Mesendoderm (in vitro differentiated cells): ENCODE data around the gene RASSF3.
A peak's percentile ranks its signal among the peaks of the same experiment; 100 is the strongest.

Experiments used
- DNase-seq: peaks from one replicate; pipeline ENCODE4 v3.0.0; 2013
- H2AK5ac ChIP-seq: 2 replicates; pipeline ENCODE4 v1.6.1; 2013; ENCODE audit warnings: low read length, inconsistent platforms
- H2BK120ac ChIP-seq: 2 replicates; pipeline ENCODE4 v1.6.1; 2013; ENCODE audit warnings: low read depth, mild to moderate bottlenecking, low read length, moderate library complexity, mixed read lengths
- H2BK15ac ChIP-seq: replicated peaks from 2 replicates; pipeline ENCODE4 v1.6.1; 2013; ENCODE audit warnings: low read depth, mild to moderate bottlenecking, moderate library complexity
- H2BK5ac ChIP-seq: 2 replicates; pipeline ENCODE4 v1.6.1; 2013; ENCODE audit warnings: low read length, inconsistent platforms
- H3K18ac ChIP-seq: 2 replicates; pipeline ENCODE4 v1.6.1; 2013; ENCODE audit warnings: mild to moderate bottlenecking, low read length, mixed read lengths
- H3K23ac ChIP-seq: one replicate; pipeline ENCODE4 v1.6.1; 2013; ENCODE audit warnings: low read length
- H3K27ac ChIP-seq: 2 replicates; pipeline ENCODE4 v1.5.1; 2013; ENCODE audit warnings: low read depth, mild to moderate bottlenecking, inconsistent platforms, low read length, moderate library complexity
- H3K27me3 ChIP-seq: 2 replicates; pipeline ENCODE4 v1.6.1; 2013; ENCODE audit warnings: low read length, control low read depth, mild to moderate bottlenecking, inconsistent platforms; ENCODE audit not compliant: insufficient read depth, poor library complexity
- H3K36me3 ChIP-seq: 2 replicates; pipeline ENCODE4 v1.6.1; 2013; ENCODE audit warnings: low read length, inconsistent platforms; ENCODE audit not compliant: control insufficient read depth, insufficient read depth
- H3K4ac ChIP-seq: one replicate; pipeline ENCODE4 v1.6.1; 2013; ENCODE audit warnings: low read depth, mild to moderate bottlenecking, low read length, moderate library complexity
- H3K4me1 ChIP-seq: 2 replicates; pipeline ENCODE4 v1.6.1; 2013; ENCODE audit warnings: low read depth, low read length, inconsistent platforms; ENCODE audit not compliant: control insufficient read depth
- H3K4me2 ChIP-seq: 2 replicates; pipeline ENCODE4 v1.6.1; 2013; ENCODE audit warnings: low read length
- H3K4me3 ChIP-seq: 2 replicates; pipeline ENCODE4 v1.5.1; 2013; ENCODE audit warnings: mild to moderate bottlenecking, low read length
- H3K56ac ChIP-seq: one replicate; pipeline ENCODE4 v1.6.1; 2013; ENCODE audit warnings: low read length
- H3K79me1 ChIP-seq: 2 replicates; pipeline ENCODE4 v1.6.1; 2013; ENCODE audit warnings: low read length, inconsistent platforms
- H3K79me2 ChIP-seq: 2 replicates; pipeline ENCODE4 v1.6.1; 2013; ENCODE audit warnings: mild to moderate bottlenecking, low read length; ENCODE audit not compliant: control insufficient read depth, insufficient read depth
- H3K9ac ChIP-seq: 2 replicates; pipeline ENCODE4 v1.6.1; 2013; ENCODE audit warnings: low read length, inconsistent platforms
- H4K5ac ChIP-seq: one replicate; pipeline ENCODE4 v1.6.1; 2013; ENCODE audit warnings: low read length
- H4K8ac ChIP-seq: one replicate; pipeline ENCODE4 v1.6.1; 2013; ENCODE audit warnings: low read depth, mild to moderate bottlenecking, control low read depth, low read length, moderate library complexity
- WGBS: extraction: QIAGEN DNeasy Blood & Tissue Kit; methylation state at CpG from one replicate; pipeline ENCODE4 v1.1.7; 2013; ENCODE audit warnings: low lambda C conversion rate, missing lambda C conversion rate; ENCODE audit not compliant: insufficient coverage; ENCODE audit errors: extremely low coverage; 5-methylcytosine and 5-hydroxymethylcytosine counted together

RASSF3 gene

GRCh38 chr12:64568298-64568697 lies 42.0 kb upstream of the RASSF3 start:
- no peak overlapping the region for H3K27ac ChIP-seq
- no peak overlapping the region for H3K23ac ChIP-seq
- H3K36me3 ChIP-seq = no peaks in the 10 kb centered on the region
- H3K4me2 ChIP-seq = no peak overlapping the region
- DNase-seq = peak; percentile 49
- no peak overlapping the region for H2AK5ac ChIP-seq
- no CpG with 5 or more reads among the region's 6 CpGs for WGBS
- no peak overlapping the region for H3K4me3 ChIP-seq
- H3K27me3 ChIP-seq = no peaks in the 10 kb centered on the region
- no peak overlapping the region for H3K9ac ChIP-seq
- H3K4ac ChIP-seq = no peak overlapping the region
- H4K5ac ChIP-seq = no peak overlapping the region
- H3K4me1 ChIP-seq = peaks cover 6% of the 10 kb centered on the region
- H2BK120ac ChIP-seq = no peak overlapping the region
- no peak overlapping the region for H2BK5ac ChIP-seq
- no peak overlapping the region for H2BK15ac ChIP-seq
- no peaks in the 10 kb centered on the region for H3K79me2 ChIP-seq
- no peak overlapping the region for H3K56ac ChIP-seq
- no peak overlapping the region for H3K18ac ChIP-seq
- no peaks in the 10 kb centered on the region for H3K79me1 ChIP-seq
- no peak overlapping the region for H4K8ac ChIP-seq

- no peak for DNase-seq
- no peak overlapping the region for H4K8ac ChIP-seq
- no peak overlapping the region for H2BK15ac ChIP-seq
- H3K18ac ChIP-seq = no peak overlapping the region
- H3K4me2 ChIP-seq = no peak overlapping the region
- H3K9ac ChIP-seq = no peak overlapping the region
- no peaks in the 10 kb centered on the region for H3K36me3 ChIP-seq
- H3K4me1 ChIP-seq = peaks cover 6% of the 10 kb centered on the region
- H2BK120ac ChIP-seq = no peak overlapping the region
- no peaks in the 10 kb centered on the region for H3K79me2 ChIP-seq
- no peak overlapping the region for H3K27ac ChIP-seq
- H4K5ac ChIP-seq = no peak overlapping the region
- H2AK5ac ChIP-seq = no peak overlapping the region
- H3K56ac ChIP-seq = no peak overlapping the region
- no peak overlapping the region for H3K4me3 ChIP-seq
- no peaks in the 10 kb centered on the region for H3K79me1 ChIP-seq
- no CpG with 5 or more reads among the region's 6 CpGs for WGBS
- no peak overlapping the region for H2BK5ac ChIP-seq
- H3K23ac ChIP-seq = no peak overlapping the region
- no peaks in the 10 kb centered on the region for H3K27me3 ChIP-seq
- no peak overlapping the region for H3K4ac ChIP-seq
Measured at GRCh38 chr12:64569923-64570691, 40.2 kb upstream of the RASSF3 start.

GRCh38 chr12:64571411-64571810 lies 38.9 kb upstream of the RASSF3 start:
- H3K56ac ChIP-seq = no peak overlapping the region
- H3K9ac ChIP-seq = no peak overlapping the region
- H2BK5ac ChIP-seq = no peak overlapping the region
- no peaks in the 10 kb centered on the region for H3K79me1 ChIP-seq
- no peak overlapping the region for H3K23ac ChIP-seq
- no peak overlapping the region for H3K27ac ChIP-seq
- no peak overlapping the region for H4K8ac ChIP-seq
- peaks cover 6% of the 10 kb centered on the region for H3K4me1 ChIP-seq
- WGBS = no CpG with 5 or more reads among the region's 2 CpGs
- DNase-seq = no peak
- no peak overlapping the region for H3K4me3 ChIP-seq
- H3K18ac ChIP-seq = no peak overlapping the region
- no peak overlapping the region for H3K4ac ChIP-seq
- no peak overlapping the region for H2BK120ac ChIP-seq
- no peaks in the 10 kb centered on the region for H3K27me3 ChIP-seq
- no peak overlapping the region for H3K4me2 ChIP-seq
- no peak overlapping the region for H2AK5ac ChIP-seq
- no peak overlapping the region for H4K5ac ChIP-seq
- H3K79me2 ChIP-seq = no peaks in the 10 kb centered on the region
- no peak overlapping the region for H2BK15ac ChIP-seq
- no peaks in the 10 kb centered on the region for H3K36me3 ChIP-seq

GRCh38 chr12:64572241-64572640 lies 38.1 kb upstream of the RASSF3 start:
- no CpG with 5 or more reads among the region's 2 CpGs for WGBS

GRCh38 chr12:64574837-64575236 lies 35.5 kb upstream of the RASSF3 start:
- H3K79me2 ChIP-seq = no peaks in the 10 kb centered on the region
- no peak overlapping the region for H4K5ac ChIP-seq
- H2BK5ac ChIP-seq = no peak overlapping the region
- no peak overlapping the region for H3K4me3 ChIP-seq
- no peak overlapping the region for H3K4ac ChIP-seq
- H3K79me1 ChIP-seq = no peaks in the 10 kb centered on the region
- no peak overlapping the region for H3K27ac ChIP-seq
- H3K23ac ChIP-seq = no peak overlapping the region
- H2BK120ac ChIP-seq = no peak overlapping the region
- no peak overlapping the region for H2AK5ac ChIP-seq
- H4K8ac ChIP-seq = no peak overlapping the region
- no peaks in the 10 kb centered on the region for H3K36me3 ChIP-seq
- H3K9ac ChIP-seq = no peak overlapping the region
- DNase-seq = no peak
- no peak overlapping the region for H3K18ac ChIP-seq
- no peaks in the 10 kb centered on the region for H3K27me3 ChIP-seq
- no peak overlapping the region for H3K4me2 ChIP-seq
- H3K56ac ChIP-seq = no peak overlapping the region
- no peak overlapping the region for H2BK15ac ChIP-seq
- H3K4me1 ChIP-seq = no peaks in the 10 kb centered on the region

More at GRCh38 chr12:64572241-64572640, 38.1 kb upstream of the RASSF3 start:
- Histone ChIP-seq H2BK15ac (no peak overlapping the region), H3K56ac (no peak overlapping the region), H3K4me2 (no peak overlapping the region), H3K18ac (no peak overlapping the region), H2BK5ac (no peak overlapping the region), H4K5ac (no peak overlapping the region), H3K27ac (no peak overlapping the region), H3K79me2 (no peaks in the 10 kb centered on the region), H3K4me1 (no peaks in the 10 kb centered on the region), H3K36me3 (no peaks in the 10 kb centered on the region), H3K27me3 (no peaks in the 10 kb centered on the region), H3K4me3 (no peak overlapping the region), H3K79me1 (no peaks in the 10 kb centered on the region), H2AK5ac (no peak overlapping the region), H2BK120ac (no peak overlapping the region), H3K23ac (no peak overlapping the region), H4K8ac (no peak overlapping the region), H3K4ac (no peak overlapping the region), H3K9ac (no peak overlapping the region)
- DNase-seq = no peak

GRCh38 chr12:64577046-64577445 lies 33.2 kb upstream of the RASSF3 start:
- no peak for DNase-seq
- no peak overlapping the region for H3K23ac ChIP-seq
- no CpG with 5 or more reads among the region's 4 CpGs for WGBS

More at GRCh38 chr12:64577046-64577445, 33.2 kb upstream of the RASSF3 start:
- H3K9ac ChIP-seq = no peak overlapping the region
- H3K36me3 ChIP-seq = no peaks in the 10 kb centered on the region
- H4K8ac ChIP-seq = no peak overlapping the region
- H3K4ac ChIP-seq = no peak overlapping the region
- H2BK120ac ChIP-seq = no peak overlapping the region
- H3K27me3 ChIP-seq = no peaks in the 10 kb centered on the region
- H3K27ac ChIP-seq = no peak overlapping the region
- no peak overlapping the region for H2BK15ac ChIP-seq
- H3K4me1 ChIP-seq = no peaks in the 10 kb centered on the region
- H3K79me2 ChIP-seq = no peaks in the 10 kb centered on the region
- no peak overlapping the region for H4K5ac ChIP-seq
- no peaks in the 10 kb centered on the region for H3K79me1 ChIP-seq
- no peak overlapping the region for H2BK5ac ChIP-seq
- no peak overlapping the region for H3K56ac ChIP-seq
- no peak overlapping the region for H3K4me3 ChIP-seq
- no peak overlapping the region for H3K18ac ChIP-seq
- no peak overlapping the region for H3K4me2 ChIP-seq
- no peak overlapping the region for H2AK5ac ChIP-seq
